Astrocyte (in vitro differentiated cells and primary cell): ENCODE results near the gene FBXO17. TPM values are rescaled to one million over a fixed set of nuclear protein-coding genes. Genes with fewer than 3 reads are reported as not detected.

Experiments
- DNase-seq: peaks from one replicate; pipeline ENCODE4 v3.0.0-alpha.2; 2010; ENCODE audit warnings: low read depth
- FAIRE-seq: peaks from 2 replicates; lab custom pipeline; 2011; peaks lifted over from hg19 to GRCh38; lab: Jason Lieb, UNC
- H2AFZ ChIP-seq: 2 replicates; pipeline ENCODE4 v1.6.0; 2012; ENCODE audit warnings: low read depth, low read length, inconsistent platforms
- H3K27ac ChIP-seq: 2 replicates; pipeline ENCODE4 v1.5.1; 2011; ENCODE audit warnings: low read depth, low read length, inconsistent platforms
- H3K27me3 ChIP-seq: 2 replicates; pipeline ENCODE4 v1.6.0; 2011; ENCODE audit warnings: low read length, inconsistent platforms; ENCODE audit not compliant: insufficient read depth
- H3K36me3 ChIP-seq: 2 replicates; pipeline ENCODE4 v1.5.1; 2011; ENCODE audit warnings: low read length, inconsistent platforms; ENCODE audit not compliant: insufficient read depth
- H3K4me1 ChIP-seq: 2 replicates; pipeline ENCODE4 v1.5.1; 2011; ENCODE audit warnings: low read length, inconsistent platforms; ENCODE audit not compliant: insufficient read depth
- H3K4me2 ChIP-seq: 2 replicates; pipeline ENCODE4 v1.6.0; 2012; ENCODE audit warnings: low read length, inconsistent platforms
- H3K4me3 ChIP-seq: 2 replicates; pipeline ENCODE4 v1.5.1; 2011; ENCODE audit warnings: low read depth, mild to moderate bottlenecking, low read length, inconsistent platforms; ENCODE audit not compliant: insufficient read depth
- H3K79me2 ChIP-seq: 2 replicates; pipeline ENCODE4 v1.6.0; 2012; ENCODE audit warnings: mild to moderate bottlenecking, low read length, inconsistent platforms; ENCODE audit not compliant: insufficient read depth
- H3K9ac ChIP-seq: 2 replicates; pipeline ENCODE4 v1.6.0; 2012; ENCODE audit warnings: mild to moderate bottlenecking, low read length, inconsistent platforms
- H3K9me3 ChIP-seq: 2 replicates; pipeline ENCODE4 v1.5.1; 2012; ENCODE audit warnings: low read depth, mild to moderate bottlenecking, low read length, inconsistent platforms; ENCODE audit not compliant: insufficient read depth
- H4K20me1 ChIP-seq: 2 replicates; pipeline ENCODE4 v1.6.0; 2012; ENCODE audit warnings: low read length, inconsistent platforms; ENCODE audit not compliant: insufficient read depth
- H3K27ac Mint-ChIP-seq: one replicate; pipeline ENCODE4 v1.8.0; 2021; ENCODE audit warnings: mild to moderate bottlenecking, mixed read lengths; ENCODE audit not compliant: unreplicated experiment
- H3K27me3 Mint-ChIP-seq: one replicate; pipeline ENCODE4 v1.8.0; 2021; ENCODE audit warnings: low read depth, mixed read lengths; ENCODE audit not compliant: unreplicated experiment
- H3K36me3 Mint-ChIP-seq: one replicate; pipeline ENCODE4 v1.8.0; 2021; ENCODE audit warnings: low read depth, mixed read lengths; ENCODE audit not compliant: unreplicated experiment
- H3K4me1 Mint-ChIP-seq: one replicate; pipeline ENCODE4 v1.8.0; 2021; ENCODE audit warnings: low read depth, mixed read lengths; ENCODE audit not compliant: unreplicated experiment
- H3K4me3 Mint-ChIP-seq: one replicate; pipeline ENCODE4 v1.8.0; 2021; ENCODE audit warnings: mild to moderate bottlenecking, moderate library complexity, mixed read lengths; ENCODE audit not compliant: unreplicated experiment
- H3K9me3 Mint-ChIP-seq: one replicate; pipeline ENCODE4 v1.8.0; 2021; ENCODE audit warnings: mild to moderate bottlenecking, mixed read lengths; ENCODE audit not compliant: unreplicated experiment
- CTCF ChIP-seq: IDR thresholded peaks from 2 replicates; pipeline ENCODE4 v1.5.1; 2011; ENCODE audit warnings: low read depth, mild to moderate bottlenecking, inconsistent platforms, low read length, moderate library complexity; ENCODE audit not compliant: insufficient read depth
- EZH2 ChIP-seq: IDR thresholded peaks from 2 replicates; pipeline ENCODE4 v1.6.1; 2012; ENCODE audit warnings: mild to moderate bottlenecking, low read length, inconsistent platforms; ENCODE audit not compliant: insufficient read depth
- total RNA-seq: library from RNA; stranded (reverse); gene quantifications from 2 replicates; pipeline ENCODE4 v1.2.1, GENCODE V29; 2021

The FBXO17 gene
- total RNA-seq, 1 donor from 2014 or later: 14.7 TPM

- H2AFZ ChIP-seq: no peak overlapping the region
- Mint-ChIP-seq H3K4me3 (no peak overlapping the region), H3K27me3 (no peaks in the 10 kb centered on the region), H3K36me3 (peaks cover 1% of the 10 kb centered on the region), H3K9me3 (peaks cover 5% of the 10 kb centered on the region), H3K27ac (no peak overlapping the region), H3K4me1 (peaks cover 15% of the 10 kb centered on the region)
- H4K20me1 ChIP-seq: no peaks in the 10 kb centered on the region
- peaks cover 14% of the 10 kb centered on the region for H3K4me1 ChIP-seq
- DNase-seq (no peak), FAIRE-seq (no peak)
- no peak overlapping the region for H3K9ac ChIP-seq
- TF ChIP-seq EZH2 (no peak), CTCF (no peak)
- peaks cover 4% of the 10 kb centered on the region for H3K79me2 ChIP-seq
- peaks cover 9% of the 10 kb centered on the region for H3K9me3 ChIP-seq
- no peak overlapping the region for H3K27ac ChIP-seq
- no peak overlapping the region for H3K4me2 ChIP-seq
- H3K27me3 ChIP-seq: no peaks in the 10 kb centered on the region
- H3K4me3 ChIP-seq: no peak overlapping the region
- H3K36me3 ChIP-seq: no peaks in the 10 kb centered on the region
Observed at GRCh38 chr19:38978326-38978689, 2.8 kb upstream of the FBXO17 start.

- Histone ChIP-seq H2AFZ (no peak overlapping the region), H3K27ac (no peak overlapping the region), H3K79me2 (peaks cover 6% of the 10 kb centered on the region), H3K4me1 (peaks cover 14% of the 10 kb centered on the region), H3K9me3 (peaks cover 9% of the 10 kb centered on the region), H3K36me3 (no peaks in the 10 kb centered on the region), H4K20me1 (no peaks in the 10 kb centered on the region), H3K4me2 (no peak overlapping the region), H3K9ac (no peak overlapping the region), H3K27me3 (no peaks in the 10 kb centered on the region), H3K4me3 (no peak overlapping the region)
- Mint-ChIP-seq H3K36me3 (peaks cover 1% of the 10 kb centered on the region), H3K4me1 (peaks cover 15% of the 10 kb centered on the region), H3K27ac (peak overlapping the region; percentile 47), H3K27me3 (no peaks in the 10 kb centered on the region), H3K9me3 (peaks cover 5% of the 10 kb centered on the region), H3K4me3 (no peak overlapping the region)
- TF ChIP-seq EZH2 (no peak), CTCF (no peak)
- DNase-seq: peak; percentile 35
- FAIRE-seq: no peak
Observed at GRCh38 chr19:38977445-38978325, 2.1 kb upstream of the FBXO17 start.

- H3K27me3 Mint-ChIP-seq: no peaks in the 10 kb centered on the region
- peaks cover 5% of the 10 kb centered on the region for H3K9me3 ChIP-seq
- peak overlapping the region; percentile 78 for H3K9ac ChIP-seq
- FAIRE-seq: no peak
- H3K36me3 Mint-ChIP-seq: peaks cover 1% of the 10 kb centered on the region
- peak overlapping the region; percentile 81 for H2AFZ ChIP-seq
- peak overlapping the region; percentile 95 for H3K4me2 ChIP-seq
- peak overlapping the region; percentile 94 for H3K27ac Mint-ChIP-seq
- peaks cover 5% of the 10 kb centered on the region for H3K9me3 Mint-ChIP-seq
- H3K79me2 ChIP-seq: peaks cover 10% of the 10 kb centered on the region
- TF ChIP-seq CTCF (no peak), EZH2 (no peak)
- peak overlapping the region; percentile 57 for H3K27ac ChIP-seq
- peak overlapping the region; percentile 93 for H3K4me3 Mint-ChIP-seq
- peaks cover 14% of the 10 kb centered on the region for H3K4me1 ChIP-seq
- peaks cover 15% of the 10 kb centered on the region for H3K4me1 Mint-ChIP-seq
- peak overlapping the region; percentile 55 for H3K4me3 ChIP-seq
- DNase-seq: peak; percentile 36
- H4K20me1 ChIP-seq: peaks cover 6% of the 10 kb centered on the region
- no peaks in the 10 kb centered on the region for H3K36me3 ChIP-seq
- H3K27me3 ChIP-seq: no peaks in the 10 kb centered on the region
Observed at GRCh38 chr19:38975861-38976271, 324 bp upstream of the FBXO17 start.
